CD8-positive, alpha-beta memory T cell (primary cell): ENCODE measurements around the gene SULT2B1. TPM values are rescaled to one million over a fixed set of nuclear protein-coding genes. Genes with fewer than 3 reads are reported as not detected.

Source experiments
- CTCF ChIA-PET: fragments of 350-600 bp; sonication (Branson Sonifier 250); formaldehyde crosslinking; loops from one replicate; lab custom pipeline; 2021; ENCODE audit warnings: antibody characterized with exemption; lab: Charles Lee
- POLR2A ChIA-PET: fragments of 350-600 bp; sonication (Branson Sonifier 250); formaldehyde crosslinking; loops from one replicate; lab custom pipeline; 2021; ENCODE audit warnings: antibody characterized with exemption; lab: Charles Lee
- DNase-seq, 5 donors: peaks; one replicate each; pipeline versions ENCODE4 v3.0.0 to v3.0.0-alpha.2; 2020 to 2022; ENCODE audit warnings: mixed read lengths in 1 of 5
- H3K27ac ChIP-seq: one replicate; pipeline ENCODE4 v1.7.0; 2013; ENCODE audit warnings: low read depth, mild to moderate bottlenecking, low read length, moderate library complexity
- H3K27me3 ChIP-seq: 2 replicates; pipeline ENCODE4 v1.7.0; 2013; ENCODE audit warnings: low read length, mild to moderate bottlenecking; ENCODE audit not compliant: insufficient read depth, poor library complexity, severe bottlenecking
- H3K36me3 ChIP-seq: 2 replicates; pipeline ENCODE4 v1.7.0; 2013; ENCODE audit warnings: mild to moderate bottlenecking, low read length, moderate library complexity; ENCODE audit not compliant: insufficient read depth
- H3K4me1 ChIP-seq: 2 replicates; pipeline ENCODE4 v1.7.0; 2013; ENCODE audit warnings: mild to moderate bottlenecking, low read length, moderate library complexity; ENCODE audit not compliant: insufficient read depth
- H3K4me3 ChIP-seq: 2 replicates; pipeline ENCODE4 v1.7.0; 2013; ENCODE audit warnings: mild to moderate bottlenecking, low read length
- H3K9me3 ChIP-seq: 2 replicates; pipeline ENCODE4 v1.7.0; 2013; ENCODE audit warnings: mild to moderate bottlenecking, low read length
- H3K27ac Mint-ChIP-seq, 8 donors: one replicate each; pipeline ENCODE4 v1.8.0; 2020 to 2021; ENCODE audit warnings: mixed read lengths in 8 of 8, mild to moderate bottlenecking in 6 of 8, inconsistent platforms in 3 of 8, moderate library complexity in 3 of 8
- H3K27me3 Mint-ChIP-seq, 2 donors: one replicate each; pipeline ENCODE4 v1.8.0; 2020 to 2021; ENCODE audit warnings: mixed read lengths in 2 of 2, mild to moderate bottlenecking in 1 of 2, moderate library complexity in 1 of 2
- H3K36me3 Mint-ChIP-seq, 3 donors: one replicate each; pipeline ENCODE4 v1.8.0; 2020 to 2021; ENCODE audit warnings: mixed read lengths in 3 of 3, inconsistent platforms in 1 of 3, mild to moderate bottlenecking in 1 of 3
- H3K4me1 Mint-ChIP-seq, 3 donors: one replicate each; pipeline ENCODE4 v1.8.0; 2020 to 2021; ENCODE audit warnings: mixed read lengths in 3 of 3, inconsistent platforms in 1 of 3, mild to moderate bottlenecking in 1 of 3
- H3K4me3 Mint-ChIP-seq, 7 donors: one replicate each; pipeline ENCODE4 v1.8.0; 2020 to 2021; ENCODE audit warnings: mixed read lengths in 7 of 7, mild to moderate bottlenecking in 6 of 7, moderate library complexity in 4 of 7, inconsistent platforms in 2 of 7
- H3K9me3 Mint-ChIP-seq, 5 donors: one replicate each; pipeline ENCODE4 v1.8.0; 2020 to 2022; ENCODE audit warnings: mixed read lengths in 5 of 5, mild to moderate bottlenecking in 3 of 5, moderate library complexity in 2 of 5, inconsistent platforms in 1 of 5
- polyA plus RNA-seq: library from polyadenylated mRNA; unstranded; fragments of 300-500 nt; fragmentation: Illumina TruSeq; gene quantifications from one replicate; pipeline ENCODE4 v1.2.3, GENCODE V29; 2021
- total RNA-seq, 2 experiments: library from RNA; stranded (reverse); gene quantifications; one replicate each; pipeline ENCODE4 v1.2.3, GENCODE V29; 2021

SULT2B1 gene
- total and polyA plus RNA-seq, 3 experiments from 2014 or later, result not detected

- H3K9me3 Mint-ChIP-seq, result no peaks in the 10 kb centered on the region
- CTCF ChIA-PET, result interaction anchor here (0.8 kb wide), 1 partner anchor 332 kb away, joined by 3 read pairs; no protein-coding TSS in a partner anchor
- POLR2A ChIA-PET, result no interaction called here
Observed at GRCh38 chr19:48600679-48601417, 48.9 kb downstream of the SULT2B1 start.

GRCh38 chr19:48603001-48603400 lies 51.0 kb downstream of the SULT2B1 start:
- Histone ChIP-seq H3K4me1 (no peaks in the 10 kb centered on the region), H3K27me3 (no peaks in the 10 kb centered on the region), H3K27ac (no peak overlapping the region), H3K36me3 (no peaks in the 10 kb centered on the region), H3K9me3 (no peaks in the 10 kb centered on the region), H3K4me3 (no peak overlapping the region)
- Mint-ChIP-seq H3K36me3 (no peaks in the 10 kb centered on the region), H3K4me3 (no peak overlapping the region), H3K27ac (no peak overlapping the region), H3K27me3 (peaks cover 0 to 4% of the 10 kb centered on the region in 2 donors), H3K9me3 (no peaks in the 10 kb centered on the region), H3K4me1 (no peaks in the 10 kb centered on the region)
- no peak for DNase-seq
- CTCF ChIA-PET, result interaction anchor here (1.1 kb wide), 1 partner anchor 14 kb away, joined by 3 read pairs; no protein-coding TSS in a partner anchor
- POLR2A ChIA-PET, result no interaction called here

More at GRCh38 chr19:48600679-48601417, 48.9 kb downstream of the SULT2B1 start:
- no peaks in the 10 kb centered on the region for H3K9me3 ChIP-seq
- H3K27ac ChIP-seq, result no peak overlapping the region
- Mint-ChIP-seq H3K27me3 (peaks cover 0 to 4% of the 10 kb centered on the region in 2 donors), H3K27ac (no peak overlapping the region), H3K4me3 (no peak overlapping the region), H3K36me3 (no peaks in the 10 kb centered on the region), H3K4me1 (peaks cover 0 to 9% (median 2%) of the 10 kb centered on the region in 3 donors)
- H3K4me3 ChIP-seq, result no peak overlapping the region
- no peaks in the 10 kb centered on the region for H3K27me3 ChIP-seq
- H3K36me3 ChIP-seq, result no peaks in the 10 kb centered on the region
- no peak for DNase-seq
- peaks cover 6% of the 10 kb centered on the region for H3K4me1 ChIP-seq

- no peak for DNase-seq
- H3K36me3 Mint-ChIP-seq, result no peaks in the 10 kb centered on the region
- Histone ChIP-seq H3K27ac (no peak overlapping the region), H3K4me3 (no peak overlapping the region), H3K9me3 (no peaks in the 10 kb centered on the region), H3K4me1 (no peaks in the 10 kb centered on the region), H3K27me3 (no peaks in the 10 kb centered on the region), H3K36me3 (no peaks in the 10 kb centered on the region)
- POLR2A ChIA-PET, result no interaction called here
- H3K4me3 Mint-ChIP-seq, result no peak overlapping the region
- H3K9me3 Mint-ChIP-seq, result no peaks in the 10 kb centered on the region
- CTCF ChIA-PET, result no interaction called here
- peaks cover 0 to 4% of the 10 kb centered on the region in 2 donors for H3K27me3 Mint-ChIP-seq
- H3K4me1 Mint-ChIP-seq, result no peaks in the 10 kb centered on the region
- H3K27ac Mint-ChIP-seq, result no peak overlapping the region
Observed at GRCh38 chr19:48603449-48603848, 51.5 kb downstream of the SULT2B1 start.

GRCh38 chr19:48603850-48604249 lies 51.9 kb downstream of the SULT2B1 start:
- Histone ChIP-seq H3K9me3 (no peaks in the 10 kb centered on the region), H3K36me3 (no peaks in the 10 kb centered on the region), H3K4me1 (peaks cover 4% of the 10 kb centered on the region), H3K27ac (no peak overlapping the region), H3K4me3 (no peak overlapping the region), H3K27me3 (no peaks in the 10 kb centered on the region)
- POLR2A ChIA-PET, result no interaction called here
- H3K27ac Mint-ChIP-seq, result no peak overlapping the region
- CTCF ChIA-PET, result no interaction called here
- H3K36me3 Mint-ChIP-seq, result no peaks in the 10 kb centered on the region
- no peaks in the 10 kb centered on the region for H3K27me3 Mint-ChIP-seq
- DNase-seq, result no peak
- H3K4me3 Mint-ChIP-seq, result no peak overlapping the region
- H3K9me3 Mint-ChIP-seq, result no peaks in the 10 kb centered on the region
- peaks cover 3 to 4% (median 3%) of the 10 kb centered on the region in 3 donors for H3K4me1 Mint-ChIP-seq

GRCh38 chr19:48606463-48607358 lies 54.7 kb downstream of the SULT2B1 start, which contains the start of gene SPACA4:
Gene SPACA4 (plus strand): TSS chr19:48606742. CDS start chr19:48606979, 237 bp downstream.
- H3K27ac Mint-ChIP-seq, result no peak within 1 kb of the TSS
- peaks cover 4 to 6% (median 5%) of the 10 kb centered on the region in 3 donors for H3K4me1 Mint-ChIP-seq
- ChIA-PET POLR2A (no interaction called here), CTCF (interaction anchor here (0.6 to 1.7 kb wide), 4 partner anchors 12 to 275 kb away, joined by 3 to 4 read pairs (median 4); partner anchors contain the start of genes RPL18 and SPHK2)
- no peaks in the 10 kb centered on the region for H3K36me3 Mint-ChIP-seq
- Histone ChIP-seq H3K27ac (no peak within 1 kb of the TSS), H3K9me3 (no peaks in the 10 kb centered on the region), H3K4me1 (peaks cover 7% of the 10 kb centered on the region), H3K4me3 (no peak within 1 kb of the TSS), H3K36me3 (no peaks in the 10 kb centered on the region), H3K27me3 (no peaks in the 10 kb centered on the region)
- H3K9me3 Mint-ChIP-seq, result no peaks in the 10 kb centered on the region
- DNase-seq, result no peak
- H3K4me3 Mint-ChIP-seq, result no peak within 1 kb of the TSS
- no peaks in the 10 kb centered on the region for H3K27me3 Mint-ChIP-seq

GRCh38 chr19:48607359-48607755 lies 55.4 kb downstream of the SULT2B1 start:
- Histone ChIP-seq H3K27me3 (no peaks in the 10 kb centered on the region), H3K9me3 (no peaks in the 10 kb centered on the region), H3K36me3 (no peaks in the 10 kb centered on the region), H3K4me1 (peaks cover 7% of the 10 kb centered on the region), H3K4me3 (no peak overlapping the region), H3K27ac (no peak overlapping the region)
- CTCF ChIA-PET, result interaction anchor here (0.8 to 2.0 kb wide), 4 partner anchors 12 to 30 kb away, joined by 3 to 6 read pairs (median 4); partner anchors contain the start of genes RPL18 and SPHK2
- Mint-ChIP-seq H3K36me3 (no peaks in the 10 kb centered on the region), H3K9me3 (no peaks in the 10 kb centered on the region), H3K27ac (no peak overlapping the region), H3K27me3 (no peaks in the 10 kb centered on the region), H3K4me3 (no peak overlapping the region), H3K4me1 (peaks cover 4 to 6% (median 5%) of the 10 kb centered on the region in 3 donors)
- DNase-seq, result no peak
- POLR2A ChIA-PET, result no interaction called here

- Mint-ChIP-seq H3K36me3 (peaks cover 0 to 2% (median 0%) of the 10 kb centered on the region in 3 donors), H3K9me3 (no peaks in the 10 kb centered on the region), H3K27me3 (no peaks in the 10 kb centered on the region), H3K4me1 (peaks cover 4 to 6% (median 5%) of the 10 kb centered on the region in 3 donors), H3K4me3 (peak overlapping the region in 2 of 7 donors; percentile 44 to 48), H3K27ac (peak overlapping the region in 5 of 8 donors; percentile 50 to 74 (median 51))
- no peak overlapping the region for H3K27ac ChIP-seq
- CTCF ChIA-PET, result interaction anchor here (0.6 to 3.4 kb wide), 12 partner anchors 9 to 357 kb away, joined by 3 to 22 read pairs (median 5); partner anchors contain the start of genes DBP, RPL18 and SPHK2
- H3K36me3 ChIP-seq, result no peaks in the 10 kb centered on the region
- H3K9me3 ChIP-seq, result no peaks in the 10 kb centered on the region
- H3K27me3 ChIP-seq, result no peaks in the 10 kb centered on the region
- peak in 2 of 5 donors; percentile 36 to 38 for DNase-seq
- no peak overlapping the region for H3K4me3 ChIP-seq
- POLR2A ChIA-PET, result interaction anchor here (0.6 to 0.8 kb wide), 3 partner anchors 11 to 103 kb away, joined by 3 to 4 read pairs (median 3); partner anchors contain the start of gene SPHK2
- H3K4me1 ChIP-seq, result peaks cover 7% of the 10 kb centered on the region
Observed at GRCh38 chr19:48608798-48609263, 56.9 kb downstream of the SULT2B1 start.
